HepG2 (cell line): ENCODE measurements around the gene SYCE3. TPM values are rescaled to one million over a fixed set of nuclear protein-coding genes. Genes with fewer than 3 reads are reported as not detected.
A peak's percentile ranks its signal among the peaks of the same experiment; 100 is the strongest.

ENCODE experiments used
- HNRNPLL ChIP-seq: fragments of 200-400 bp; formaldehyde crosslinking; IDR thresholded peaks from 2 replicates; pipeline ENCODE4 v1.6.1; 2017; ENCODE audit warnings: mild to moderate bottlenecking, low read depth, low read length; ENCODE audit not compliant: poor library complexity, severe bottlenecking
- TARDBP ChIP-seq: sonication (generic); formaldehyde crosslinking; IDR thresholded peaks from 2 replicates; pipeline ENCODE4 v1.8.0; 2022; ENCODE audit warnings: mild to moderate bottlenecking, missing genetic modification reagents
- polyA plus RNA-seq, 8 experiments: library from polyadenylated mRNA; depleted of rRNA in 3 of 8; stranded (reverse) in 7 of 8; unstranded in 1 of 8; fragments of >200 nt; fragmentation: Illumina TruSeq in 4 of 8; extraction: Trizol in 4 of 8; gene quantifications; 2 replicates each; pipeline versions ENCODE4 v1.2.1 to v1.2.3, GENCODE V29; 2011 to 2016; ENCODE audit warnings: low read depth in 4 of 8, missing spikeins in 1 of 8, mixed read lengths in 1 of 8; ENCODE audit not compliant: insufficient read depth in 1 of 8
- total RNA-seq, 5 experiments: library from RNA; depleted of rRNA; stranded (reverse); fragments of >200 nt; fragmentation: Illumina TruSeq; extraction: Trizol; gene quantifications; 2 replicates each; pipeline ENCODE4 v1.2.3, GENCODE V29; 2016; ENCODE audit warnings: low read depth in 1 of 5
- TF ChIP-seq, protein P1 (sequence below): sonication (generic); formaldehyde crosslinking; IDR thresholded peaks from 2 replicates; pipeline ENCODE4 v1.4.0; 2020; ENCODE audit warnings: mild to moderate bottlenecking, missing genetic modification reagents
- TF ChIP-seq, protein P2 (sequence below): sonication (generic); formaldehyde crosslinking; IDR thresholded peaks from 2 replicates; pipeline ENCODE4 v1.8.1; 2022; ENCODE audit warnings: low read depth, mild to moderate bottlenecking, missing genetic modification reagents
- TF ChIP-seq, protein P3 (sequence below): sonication (generic); formaldehyde crosslinking; IDR thresholded peaks from 2 replicates; pipeline ENCODE4 v1.8.0; 2022; ENCODE audit warnings: missing genetic modification reagents, mild to moderate bottlenecking, borderline replicate concordance

Gene SYCE3
- total and polyA plus RNA-seq, 2 of the 13 experiments (the other 11 are each of a cell fraction or from before 2014, with no cell fraction given): not detected

DNA sequence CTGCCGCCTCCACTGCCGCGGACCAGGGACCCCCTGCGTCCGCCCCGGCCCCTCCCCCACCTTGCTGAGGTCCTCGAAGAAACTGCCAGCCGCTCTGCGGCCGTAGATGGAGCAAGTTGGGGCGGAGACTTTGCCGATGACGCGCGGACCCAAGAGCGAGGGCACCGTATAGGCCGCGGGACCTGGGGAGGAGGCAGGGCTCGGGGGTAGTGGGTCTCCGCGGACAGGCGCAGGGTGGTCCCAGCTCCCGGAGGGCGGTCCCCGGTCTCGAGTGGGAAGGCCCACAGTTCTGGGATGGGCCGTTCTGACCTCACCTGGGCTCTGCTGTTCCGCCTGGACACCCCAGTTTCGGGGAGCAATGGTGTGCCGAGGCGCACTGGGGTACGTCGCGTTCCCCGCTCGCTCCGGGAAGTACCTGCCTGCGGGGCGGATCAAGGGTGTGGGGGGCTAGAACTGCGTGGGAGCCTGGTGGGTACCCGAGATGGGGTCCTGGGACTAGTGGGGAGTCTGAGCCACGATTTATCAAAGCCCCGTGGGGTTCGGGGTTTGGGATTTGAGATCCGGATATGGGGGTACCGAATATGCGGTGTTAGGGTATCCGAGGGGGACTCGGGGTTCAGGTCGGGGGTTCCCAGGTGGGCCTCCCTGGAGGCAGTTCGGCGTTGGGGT, 31.7 kb downstream of the SYCE3 start (continued):
- TF ChIP-seq, protein P1, sequence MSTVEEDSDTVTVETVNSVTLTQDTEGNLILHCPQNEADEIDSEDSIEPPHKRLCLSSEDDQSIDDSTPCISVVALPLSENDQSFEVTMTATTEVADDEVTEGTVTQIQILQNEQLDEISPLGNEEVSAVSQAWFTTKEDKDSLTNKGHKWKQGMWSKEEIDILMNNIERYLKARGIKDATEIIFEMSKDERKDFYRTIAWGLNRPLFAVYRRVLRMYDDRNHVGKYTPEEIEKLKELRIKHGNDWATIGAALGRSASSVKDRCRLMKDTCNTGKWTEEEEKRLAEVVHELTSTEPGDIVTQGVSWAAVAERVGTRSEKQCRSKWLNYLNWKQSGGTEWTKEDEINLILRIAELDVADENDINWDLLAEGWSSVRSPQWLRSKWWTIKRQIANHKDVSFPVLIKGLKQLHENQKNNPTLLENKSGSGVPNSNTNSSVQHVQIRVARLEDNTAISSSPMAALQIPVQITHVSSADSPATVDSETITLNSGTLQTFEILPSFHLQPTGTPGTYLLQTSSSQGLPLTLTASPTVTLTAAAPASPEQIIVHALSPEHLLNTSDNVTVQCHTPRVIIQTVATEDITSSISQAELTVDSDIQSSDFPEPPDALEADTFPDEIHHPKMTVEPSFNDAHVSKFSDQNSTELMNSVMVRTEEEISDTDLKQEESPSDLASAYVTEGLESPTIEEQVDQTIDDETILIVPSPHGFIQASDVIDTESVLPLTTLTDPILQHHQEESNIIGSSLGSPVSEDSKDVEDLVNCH: no peak
- no peak; the same call in 1 of the 2 replicates for TF ChIP-seq TARDBP (CRISPR knock-in tag)
- TF ChIP-seq, protein P2, sequence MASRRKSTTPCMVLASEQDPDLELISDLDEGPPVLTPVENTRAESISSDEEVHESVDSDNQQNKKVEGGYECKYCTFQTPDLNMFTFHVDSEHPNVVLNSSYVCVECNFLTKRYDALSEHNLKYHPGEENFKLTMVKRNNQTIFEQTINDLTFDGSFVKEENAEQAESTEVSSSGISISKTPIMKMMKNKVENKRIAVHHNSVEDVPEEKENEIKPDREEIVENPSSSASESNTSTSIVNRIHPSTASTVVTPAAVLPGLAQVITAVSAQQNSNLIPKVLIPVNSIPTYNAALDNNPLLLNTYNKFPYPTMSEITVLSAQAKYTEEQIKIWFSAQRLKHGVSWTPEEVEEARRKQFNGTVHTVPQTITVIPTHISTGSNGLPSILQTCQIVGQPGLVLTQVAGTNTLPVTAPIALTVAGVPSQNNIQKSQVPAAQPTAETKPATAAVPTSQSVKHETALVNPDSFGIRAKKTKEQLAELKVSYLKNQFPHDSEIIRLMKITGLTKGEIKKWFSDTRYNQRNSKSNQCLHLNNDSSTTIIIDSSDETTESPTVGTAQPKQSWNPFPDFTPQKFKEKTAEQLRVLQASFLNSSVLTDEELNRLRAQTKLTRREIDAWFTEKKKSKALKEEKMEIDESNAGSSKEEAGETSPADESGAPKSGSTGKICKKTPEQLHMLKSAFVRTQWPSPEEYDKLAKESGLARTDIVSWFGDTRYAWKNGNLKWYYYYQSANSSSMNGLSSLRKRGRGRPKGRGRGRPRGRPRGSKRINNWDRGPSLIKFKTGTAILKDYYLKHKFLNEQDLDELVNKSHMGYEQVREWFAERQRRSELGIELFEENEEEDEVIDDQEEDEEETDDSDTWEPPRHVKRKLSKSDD (CRISPR knock-in tag): no peak
- TF ChIP-seq, protein P3, sequence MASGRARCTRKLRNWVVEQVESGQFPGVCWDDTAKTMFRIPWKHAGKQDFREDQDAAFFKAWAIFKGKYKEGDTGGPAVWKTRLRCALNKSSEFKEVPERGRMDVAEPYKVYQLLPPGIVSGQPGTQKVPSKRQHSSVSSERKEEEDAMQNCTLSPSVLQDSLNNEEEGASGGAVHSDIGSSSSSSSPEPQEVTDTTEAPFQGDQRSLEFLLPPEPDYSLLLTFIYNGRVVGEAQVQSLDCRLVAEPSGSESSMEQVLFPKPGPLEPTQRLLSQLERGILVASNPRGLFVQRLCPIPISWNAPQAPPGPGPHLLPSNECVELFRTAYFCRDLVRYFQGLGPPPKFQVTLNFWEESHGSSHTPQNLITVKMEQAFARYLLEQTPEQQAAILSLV (CRISPR knock-in tag): no peak
- peak; percentile 97 for TF ChIP-seq HNRNPLL
